NCI-H69 (cell line): ENCODE results near the gene NPDC1.
A peak's percentile ranks its signal among the peaks of the same experiment; 100 is the strongest.

Experiments
- DNase-seq: peaks from one replicate; lab custom pipeline; 2025; lab: John Stamatoyannopoulos, UW

Gene NPDC1

DNA sequence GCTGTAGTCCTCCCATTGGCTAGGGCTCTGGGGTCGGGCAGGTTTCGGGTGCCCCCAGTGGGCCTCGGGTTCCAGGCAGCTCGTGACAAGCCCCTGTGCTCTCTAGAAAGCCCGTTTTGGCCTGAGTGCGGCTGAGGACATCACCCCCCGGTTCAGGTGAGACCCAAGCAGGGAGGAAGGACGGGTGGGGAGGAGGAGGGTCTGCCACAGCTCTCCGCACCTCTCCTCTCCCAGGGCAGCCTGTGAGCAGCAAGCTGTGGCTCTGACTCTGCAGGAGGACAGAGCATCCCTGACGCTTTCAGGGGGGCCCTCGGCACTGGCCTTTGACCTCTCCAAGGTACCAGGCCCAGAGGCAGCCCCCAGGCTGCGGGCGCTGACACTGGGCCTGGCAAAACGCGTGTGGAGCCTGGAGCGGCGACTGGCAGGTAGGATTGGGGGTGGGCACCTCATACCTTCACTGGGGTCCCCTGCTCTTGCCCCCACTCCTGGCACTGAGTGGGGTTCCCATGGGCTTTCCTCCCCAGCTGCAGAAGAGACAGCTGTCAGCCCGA is 53.1 kb downstream of the NPDC1 start:
- DNase-seq: no peak

DNA sequence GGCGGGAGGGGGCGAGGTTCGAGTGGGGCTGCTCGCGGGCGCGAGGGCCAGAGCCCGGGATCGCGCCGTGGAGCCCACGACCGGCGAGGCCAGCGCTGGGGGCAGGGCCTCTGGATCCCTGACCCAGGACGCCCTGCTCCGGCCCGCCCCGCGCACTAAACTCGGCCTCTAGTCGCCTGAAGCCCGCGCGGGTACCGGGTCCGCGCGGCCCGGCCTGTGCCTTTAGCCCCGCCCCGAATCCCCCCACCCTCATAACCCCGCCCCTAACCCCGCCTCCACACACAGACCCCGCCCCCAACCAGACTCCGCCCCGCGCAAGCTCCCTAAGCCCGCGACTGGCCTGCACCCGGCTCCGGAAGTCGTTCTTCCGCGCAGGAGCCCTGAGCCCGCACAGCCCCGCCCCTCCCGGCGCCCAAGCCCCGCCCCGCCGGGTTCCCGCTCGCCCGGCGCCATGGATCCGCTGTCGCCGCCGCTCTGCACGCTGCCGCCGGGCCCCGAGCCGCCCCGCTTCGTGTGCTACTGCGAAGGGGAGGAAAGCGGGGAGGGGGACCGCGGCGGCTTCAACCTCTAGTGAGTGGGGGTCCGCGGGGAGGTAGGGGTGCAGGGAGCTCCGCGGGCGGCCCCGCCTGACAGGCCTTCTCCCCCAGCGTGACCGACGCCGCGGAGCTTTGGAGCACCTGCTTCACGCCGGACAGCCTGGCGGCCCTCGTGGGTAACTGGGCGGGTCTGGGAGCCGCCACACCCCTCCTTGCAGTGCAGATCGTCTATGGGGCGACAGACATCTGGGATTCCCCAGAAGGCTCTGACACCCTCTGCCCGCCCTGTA is 53.8 kb downstream of the NPDC1 start, which contains the start of gene PAXX:
Gene PAXX, plus strand, starts transcription at position 430 of the 826 bp plus-strand sequence. Its CDS starts 22 bp downstream, at position 452.
- peak; percentile 94 for DNase-seq

DNA sequence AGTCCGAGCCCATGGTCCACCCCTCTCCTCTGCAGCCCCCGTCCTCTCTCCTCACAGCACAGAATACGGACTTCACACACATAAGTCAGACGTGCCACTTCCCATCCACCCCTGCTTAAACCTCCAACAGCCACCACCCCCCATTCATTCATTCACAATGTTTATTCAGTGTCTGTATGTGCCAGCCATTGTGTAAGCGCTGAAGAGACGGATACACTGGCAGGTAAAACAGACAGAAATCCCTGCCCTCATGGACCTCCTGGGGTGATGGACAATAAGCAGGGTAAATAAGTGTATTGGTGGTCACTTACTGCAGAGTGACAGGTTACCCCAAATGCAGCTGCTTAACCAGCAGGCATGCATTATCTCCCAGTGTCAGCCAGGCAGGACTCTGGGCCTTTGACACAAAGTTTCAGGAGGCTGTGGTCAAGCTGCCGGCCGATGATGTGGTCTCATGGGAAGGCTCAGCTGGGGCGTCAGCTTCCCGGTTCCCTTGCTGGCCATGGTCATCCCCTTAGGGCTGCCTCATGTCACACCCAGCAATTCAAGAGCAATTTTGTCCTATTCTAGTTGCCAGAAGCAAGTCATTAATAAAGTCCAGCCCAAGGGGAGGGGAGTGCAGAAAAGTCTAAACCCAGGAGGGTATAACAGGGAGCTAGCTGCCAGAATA is 55.6 kb downstream of the NPDC1 start:
- peak; percentile 93 for DNase-seq
